ENCODE measurements around the gene CEP290. TPM values are rescaled to one million over a fixed set of nuclear protein-coding genes. Genes with fewer than 3 reads are reported as not detected.

CEP290 gene
- 11.3 TPM for total RNA-seq

DNA sequence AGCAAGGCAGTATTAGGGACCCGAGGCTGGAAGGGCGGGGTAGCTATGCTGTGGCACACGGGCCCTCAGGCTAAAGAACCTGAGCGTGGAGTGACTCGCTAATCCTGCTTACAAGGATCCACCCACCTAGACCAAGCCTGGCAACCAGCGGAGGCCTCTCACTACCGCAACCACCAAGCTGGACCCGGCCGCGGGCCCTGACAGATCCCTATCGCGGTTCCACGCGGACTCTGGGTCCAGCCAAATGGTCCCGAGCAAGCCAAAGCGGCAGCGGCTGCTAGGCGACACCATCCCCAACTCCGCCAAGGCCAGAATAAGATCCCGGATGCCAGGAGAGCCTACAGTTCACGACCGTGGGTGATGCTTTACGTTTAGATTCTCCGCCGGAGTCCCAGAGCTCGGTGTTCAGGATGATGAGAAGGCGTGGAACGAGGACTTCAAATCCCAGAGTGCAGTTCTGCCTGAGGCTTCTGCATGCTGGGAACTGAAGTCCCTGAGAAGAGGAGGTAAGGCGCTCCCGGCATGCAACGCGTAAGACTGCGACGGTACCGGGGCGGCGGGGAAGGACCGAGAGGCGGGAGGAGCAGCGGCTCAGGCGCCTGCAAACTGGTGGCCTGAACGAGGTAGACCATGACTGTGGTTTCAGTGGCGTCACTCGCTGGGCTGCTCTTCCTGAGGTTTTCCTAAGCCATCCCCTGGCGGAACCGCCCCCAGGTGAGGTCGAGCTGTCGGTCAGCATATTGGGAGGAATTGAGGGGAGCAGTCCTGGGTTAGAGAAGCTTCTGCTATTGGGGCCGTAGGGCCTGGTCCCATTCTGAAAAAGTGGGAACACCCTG lies at the start of gene CEP290, which contains the start of gene TMTC3:
Gene CEP290 (minus strand): TSS at position 315 of the 836 bp plus-strand sequence. CDS start 781 bp downstream, outside the sequence.
Gene TMTC3 (plus strand): TSS at position 534 of the 836 bp plus-strand sequence. CDS start 6,009 bp downstream, outside the sequence.
- H3K9me3 ChIP-seq (ENCODE audit: low read depth, low read length) = no peaks in the 10 kb centered on the region
- H3K27me3 ChIP-seq (ENCODE audit: insufficient read depth, low read length) = no peaks in the 10 kb centered on the region
- H3K4me1 ChIP-seq (ENCODE audit: insufficient read depth, low read length) = peaks cover 12% of the 10 kb centered on the region
- H3K4me3 ChIP-seq (ENCODE audit: low read length) = peak within 1 kb of the TSS; percentile 86

- Histone ChIP-seq H3K4me3 (ENCODE audit: low read length) (no peak overlapping the region), H3K4me1 (ENCODE audit: insufficient read depth, low read length) (no peaks in the 10 kb centered on the region), H3K27me3 (ENCODE audit: insufficient read depth, low read length) (no peaks in the 10 kb centered on the region), H3K9me3 (ENCODE audit: low read depth, low read length) (no peaks in the 10 kb centered on the region)
These were observed 46.3 kb upstream of the CEP290 start for GRCh38 chr12:88188180-88188579.

DNA sequence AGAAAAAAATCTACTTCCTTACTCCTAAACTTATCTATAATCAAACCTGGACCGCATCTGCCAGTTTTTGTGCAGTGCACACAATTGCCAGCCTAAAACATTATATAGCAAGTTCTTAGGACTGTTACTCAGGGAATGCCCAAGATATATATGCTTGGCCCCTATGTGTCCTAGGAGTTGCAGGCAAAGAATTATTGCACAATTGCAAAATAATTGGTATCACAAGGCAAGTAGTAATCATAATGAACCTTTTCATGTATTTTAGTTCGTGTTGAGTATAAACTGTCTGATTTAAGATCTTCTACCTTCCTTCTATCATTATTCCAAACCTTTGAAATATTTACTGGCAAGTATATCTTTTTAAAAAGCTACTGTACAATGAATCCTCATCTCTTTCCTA lies 45.7 kb upstream of the CEP290 start:
- no peaks in the 10 kb centered on the region for H3K4me1 ChIP-seq (ENCODE audit: insufficient read depth, low read length)
- H3K9me3 ChIP-seq (ENCODE audit: low read depth, low read length) = no peaks in the 10 kb centered on the region
- H3K4me3 ChIP-seq (ENCODE audit: low read length) = no peak overlapping the region
- no peaks in the 10 kb centered on the region for H3K27me3 ChIP-seq (ENCODE audit: insufficient read depth, low read length)

DNA sequence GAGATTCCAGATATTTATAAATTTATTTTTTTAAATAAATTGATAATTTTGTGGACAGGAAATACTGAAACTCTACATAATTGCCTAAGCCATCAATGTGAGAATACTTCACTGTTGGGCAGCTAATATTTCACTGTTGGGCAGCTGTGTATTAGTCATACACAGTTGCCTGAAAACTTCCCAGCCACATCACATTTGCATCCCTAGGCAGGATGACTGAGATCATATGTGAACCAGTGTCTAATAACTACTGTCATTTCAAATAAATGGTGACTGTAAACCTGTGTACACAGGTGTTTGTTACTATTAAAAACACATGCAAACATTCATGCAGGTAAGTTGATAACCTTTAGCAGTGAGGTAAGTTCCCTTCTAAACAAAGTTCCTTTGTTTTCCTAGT lies 44.1 kb upstream of the CEP290 start:
- Histone ChIP-seq H3K4me1 (ENCODE audit: insufficient read depth, low read length) (no peaks in the 10 kb centered on the region), H3K27me3 (ENCODE audit: insufficient read depth, low read length) (no peaks in the 10 kb centered on the region), H3K9me3 (ENCODE audit: low read depth, low read length) (no peaks in the 10 kb centered on the region), H3K4me3 (ENCODE audit: low read length) (no peak overlapping the region)

DNA sequence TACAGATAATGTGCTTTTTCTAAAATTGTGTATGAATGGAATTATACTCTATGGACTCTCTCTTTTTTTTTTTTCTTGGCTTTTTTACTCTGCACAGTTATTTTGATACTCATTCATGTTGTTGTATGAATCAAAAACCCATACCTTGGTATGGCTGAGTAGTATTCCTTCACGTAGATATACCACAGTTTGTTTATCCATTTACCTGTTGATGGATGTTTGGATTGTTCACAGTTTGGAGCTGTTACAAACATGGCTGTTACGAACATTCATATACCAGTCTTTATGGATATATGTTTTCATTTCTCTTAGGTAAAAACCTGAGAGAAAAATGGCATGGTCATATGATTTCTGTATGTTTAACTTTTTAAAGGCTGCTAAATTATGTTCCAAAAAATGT lies 43.4 kb upstream of the CEP290 start:
- Histone ChIP-seq H3K4me1 (ENCODE audit: insufficient read depth, low read length) (no peaks in the 10 kb centered on the region), H3K4me3 (ENCODE audit: low read length) (no peak overlapping the region), H3K27me3 (ENCODE audit: insufficient read depth, low read length) (no peaks in the 10 kb centered on the region), H3K9me3 (ENCODE audit: low read depth, low read length) (no peaks in the 10 kb centered on the region)

DNA sequence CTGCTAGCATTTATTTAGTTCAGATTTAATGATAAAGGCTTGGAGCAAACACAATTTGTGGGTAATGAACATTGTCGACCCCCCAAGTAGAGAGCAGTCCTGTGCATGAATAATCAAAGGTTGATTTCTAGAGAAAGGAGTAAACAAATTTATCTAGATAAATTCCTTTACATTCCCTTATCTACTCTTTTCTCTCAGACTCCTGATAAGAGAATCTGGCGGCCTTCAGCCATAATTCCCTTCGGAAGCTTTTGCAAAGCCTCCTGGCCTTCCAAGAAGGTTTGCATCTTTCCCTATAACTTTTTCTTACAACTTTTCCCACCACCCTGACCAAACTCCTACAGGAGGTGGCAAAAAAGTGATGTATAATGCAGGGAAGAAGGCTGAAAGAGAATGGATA lies 42.3 kb upstream of the CEP290 start:
- no peaks in the 10 kb centered on the region for H3K4me1 ChIP-seq (ENCODE audit: insufficient read depth, low read length)
- H3K27me3 ChIP-seq (ENCODE audit: insufficient read depth, low read length) = no peaks in the 10 kb centered on the region
- H3K9me3 ChIP-seq (ENCODE audit: low read depth, low read length) = no peaks in the 10 kb centered on the region
- H3K4me3 ChIP-seq (ENCODE audit: low read length) = no peak overlapping the region

GRCh38 chr12:88182416-88182815 lies 40.5 kb upstream of the CEP290 start:
- Histone ChIP-seq H3K4me1 (ENCODE audit: insufficient read depth, low read length) (no peaks in the 10 kb centered on the region), H3K27me3 (ENCODE audit: insufficient read depth, low read length) (no peaks in the 10 kb centered on the region), H3K4me3 (ENCODE audit: low read length) (no peak overlapping the region), H3K9me3 (ENCODE audit: low read depth, low read length) (no peaks in the 10 kb centered on the region)

GRCh38 chr12:88181881-88182280 lies 40.0 kb upstream of the CEP290 start:
- Histone ChIP-seq H3K4me1 (ENCODE audit: insufficient read depth, low read length) (no peaks in the 10 kb centered on the region), H3K9me3 (ENCODE audit: low read depth, low read length) (no peaks in the 10 kb centered on the region), H3K27me3 (ENCODE audit: insufficient read depth, low read length) (no peaks in the 10 kb centered on the region), H3K4me3 (ENCODE audit: low read length) (no peak overlapping the region)

DNA sequence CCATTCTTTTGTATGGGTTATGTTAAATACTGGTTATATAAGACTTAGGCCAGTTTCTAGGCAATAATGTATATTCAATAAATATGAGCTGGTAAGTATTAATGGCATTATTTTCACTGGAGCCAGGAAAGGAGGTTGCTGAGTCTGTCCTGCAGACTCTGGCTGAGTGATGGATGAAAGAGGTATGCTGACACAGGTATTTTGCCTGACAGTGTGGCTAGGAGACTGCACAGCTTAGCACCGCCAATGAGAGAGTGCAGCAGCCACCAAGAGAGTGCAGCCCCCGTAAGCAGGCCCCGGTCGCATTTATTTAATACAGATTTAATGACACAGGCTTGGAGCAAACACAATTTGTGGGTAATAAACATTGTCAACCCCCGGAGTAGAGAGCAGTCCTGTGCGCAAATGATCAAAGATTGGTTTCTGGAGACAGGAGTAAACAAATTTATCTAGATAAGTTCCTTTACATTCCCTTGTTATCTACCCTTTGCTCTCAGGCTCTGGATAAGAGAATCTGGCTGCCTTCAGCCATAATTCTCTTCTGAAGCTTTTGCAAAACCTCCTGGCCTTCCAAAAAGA lies 37.6 kb upstream of the CEP290 start:
- Histone ChIP-seq H3K27me3 (ENCODE audit: insufficient read depth, low read length) (no peaks in the 10 kb centered on the region), H3K4me1 (ENCODE audit: insufficient read depth, low read length) (no peaks in the 10 kb centered on the region), H3K9me3 (ENCODE audit: low read depth, low read length) (no peaks in the 10 kb centered on the region), H3K4me3 (ENCODE audit: low read length) (no peak overlapping the region)

DNA sequence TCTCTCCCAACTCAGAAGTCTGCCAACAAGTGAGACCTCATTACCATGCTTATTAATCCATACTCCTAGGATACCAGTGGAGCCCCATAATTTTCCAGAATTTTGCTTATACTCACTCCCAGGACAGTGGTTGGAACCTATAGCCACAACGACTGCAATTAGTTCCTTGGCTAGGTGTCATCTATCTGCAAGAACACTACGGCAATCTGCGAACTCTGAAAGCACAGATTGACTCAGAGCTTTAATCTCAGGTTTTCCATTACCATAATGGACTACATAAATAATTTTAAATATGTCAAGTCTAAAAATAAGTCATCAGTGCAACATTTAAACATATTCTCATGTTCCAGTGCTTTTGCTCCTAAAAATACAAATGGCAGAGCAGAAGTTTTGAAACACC lies 33.7 kb upstream of the CEP290 start:
- Histone ChIP-seq H3K9me3 (ENCODE audit: low read depth, low read length) (no peaks in the 10 kb centered on the region), H3K27me3 (ENCODE audit: insufficient read depth, low read length) (no peaks in the 10 kb centered on the region), H3K4me3 (ENCODE audit: low read length) (no peak overlapping the region)

GRCh38 chr12:88172844-88173407 lies 31.0 kb upstream of the CEP290 start:
- H3K27me3 ChIP-seq (ENCODE audit: insufficient read depth, low read length) = no peaks in the 10 kb centered on the region

More for the DNA sequence above, 33.7 kb upstream of the CEP290 start:
- no peaks in the 10 kb centered on the region for H3K4me1 ChIP-seq (ENCODE audit: insufficient read depth, low read length)

DNA sequence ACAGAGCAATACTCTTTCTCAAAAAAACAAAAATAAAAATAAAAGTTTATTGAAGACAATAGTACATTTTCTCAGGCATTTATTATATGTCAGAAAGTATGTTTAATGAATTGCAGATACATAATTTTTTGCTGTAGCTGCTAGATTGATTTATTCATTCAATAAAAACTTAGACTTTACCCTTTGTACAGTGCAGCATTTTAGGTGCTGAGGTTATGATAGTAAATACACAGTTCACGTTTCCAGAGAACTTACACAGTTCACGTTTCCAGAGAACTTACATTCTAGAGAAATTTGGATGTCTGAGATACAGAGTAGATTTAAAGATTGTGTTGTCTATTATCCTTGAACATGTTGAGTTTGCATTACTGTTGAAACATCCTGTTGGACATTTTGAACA lies 25.5 kb upstream of the CEP290 start:
- Histone ChIP-seq H3K4me1 (ENCODE audit: insufficient read depth, low read length) (no peaks in the 10 kb centered on the region), H3K9me3 (ENCODE audit: low read depth, low read length) (no peaks in the 10 kb centered on the region), H3K4me3 (ENCODE audit: low read length) (no peak overlapping the region), H3K27me3 (ENCODE audit: insufficient read depth, low read length) (no peaks in the 10 kb centered on the region)

More at GRCh38 chr12:88172844-88173407, 31.0 kb upstream of the CEP290 start:
- H3K9me3 ChIP-seq (ENCODE audit: low read depth, low read length) = no peaks in the 10 kb centered on the region
- no peak overlapping the region for H3K4me3 ChIP-seq (ENCODE audit: low read length)
- no peaks in the 10 kb centered on the region for H3K4me1 ChIP-seq (ENCODE audit: insufficient read depth, low read length)

- Histone ChIP-seq H3K9me3 (ENCODE audit: low read depth, low read length) (no peaks in the 10 kb centered on the region), H3K27me3 (ENCODE audit: insufficient read depth, low read length) (no peaks in the 10 kb centered on the region), H3K4me3 (ENCODE audit: low read length) (no peak overlapping the region), H3K4me1 (ENCODE audit: insufficient read depth, low read length) (no peaks in the 10 kb centered on the region)
These were observed 24.3 kb upstream of the CEP290 start for GRCh38 chr12:88166179-88166578.

GRCh38 chr12:88163371-88163770 lies 21.5 kb upstream of the CEP290 start:
- H3K9me3 ChIP-seq (ENCODE audit: low read depth, low read length) = no peaks in the 10 kb centered on the region
- H3K4me3 ChIP-seq (ENCODE audit: low read length) = no peak overlapping the region
- H3K27me3 ChIP-seq (ENCODE audit: insufficient read depth, low read length) = no peaks in the 10 kb centered on the region
- no peaks in the 10 kb centered on the region for H3K4me1 ChIP-seq (ENCODE audit: insufficient read depth, low read length)

GRCh38 chr12:88156075-88156654 lies 14.3 kb upstream of the CEP290 start:
- H3K4me1 ChIP-seq (ENCODE audit: insufficient read depth, low read length) = no peaks in the 10 kb centered on the region
- H3K9me3 ChIP-seq (ENCODE audit: low read depth, low read length) = no peaks in the 10 kb centered on the region
- H3K4me3 ChIP-seq (ENCODE audit: low read length) = no peak overlapping the region
- H3K27me3 ChIP-seq (ENCODE audit: insufficient read depth, low read length) = no peaks in the 10 kb centered on the region

Measured in mononuclear cell (primary cell).